Glomerular visceral epithelial cell (primary cell): ENCODE results near the gene GNAO1.

Experiments
- DNase-seq: peaks from one replicate; pipeline ENCODE4 v3.0.0-alpha.2; 2016; ENCODE audit errors: extremely low spot score

GNAO1 gene

DNA sequence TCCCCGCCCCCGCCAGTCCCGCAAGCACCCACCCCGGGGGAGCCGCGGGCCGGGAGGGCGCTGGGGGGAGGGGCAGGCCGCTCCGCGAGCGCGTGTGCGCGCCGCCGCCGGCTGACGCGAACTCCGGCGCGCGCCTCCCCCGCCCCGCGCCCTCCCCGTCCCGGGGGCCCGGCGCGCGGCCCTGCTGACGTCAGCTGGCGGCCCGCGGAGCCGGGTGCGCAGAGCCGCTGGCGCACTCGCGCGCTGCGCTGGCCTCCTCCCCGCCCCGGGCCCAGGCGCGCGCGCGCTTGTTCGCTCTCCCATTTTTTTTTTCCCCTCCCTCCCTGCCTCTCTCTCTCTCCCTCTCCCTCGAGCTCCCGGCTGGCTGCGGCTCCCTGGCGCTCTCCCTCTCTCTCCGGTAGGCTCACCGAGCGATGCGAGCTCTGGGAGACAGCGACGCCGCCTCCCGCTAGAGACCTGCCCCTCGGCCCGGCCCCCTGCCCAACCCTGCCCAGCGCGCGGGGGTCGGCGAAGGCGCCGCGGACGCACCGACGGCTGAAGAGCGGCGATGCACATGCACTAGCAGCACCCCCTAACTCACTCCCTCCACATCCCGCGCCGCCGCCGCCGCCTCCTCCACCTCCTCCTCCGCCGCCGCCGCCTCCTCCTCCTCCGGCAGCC lies at the start of gene GNAO1:
TSS of gene GNAO1 (plus strand) at position 334 of the 660 bp plus-strand sequence. CDS start 747 bp downstream, outside the sequence.
- DNase-seq = peak; percentile 27

GRCh38 chr16:56143666-56144065 lies 47.6 kb upstream of the GNAO1 start:
- DNase-seq = no peak

GRCh38 chr16:56145369-56145768 lies 45.9 kb upstream of the GNAO1 start:
- no peak for DNase-seq

DNA sequence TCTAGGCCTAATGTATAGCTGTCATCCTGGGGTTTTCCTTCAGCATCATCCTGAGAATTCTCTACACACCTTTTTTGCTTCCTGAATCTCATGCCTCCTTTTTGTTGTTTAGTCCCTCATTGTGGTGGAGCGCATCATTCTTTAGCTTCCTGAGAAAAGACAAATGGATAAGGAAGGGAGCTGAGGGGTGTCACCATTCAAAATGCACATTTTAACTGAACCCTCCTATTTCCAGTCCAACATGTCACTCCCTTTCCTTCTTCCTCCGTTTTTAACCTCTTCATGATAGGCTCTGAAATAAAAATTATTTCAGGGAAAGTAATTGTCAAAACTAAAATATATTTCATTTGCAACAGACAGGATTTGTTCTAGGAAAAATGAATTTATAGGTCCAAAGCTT lies 39.7 kb upstream of the GNAO1 start:
- DNase-seq = no peak

DNA sequence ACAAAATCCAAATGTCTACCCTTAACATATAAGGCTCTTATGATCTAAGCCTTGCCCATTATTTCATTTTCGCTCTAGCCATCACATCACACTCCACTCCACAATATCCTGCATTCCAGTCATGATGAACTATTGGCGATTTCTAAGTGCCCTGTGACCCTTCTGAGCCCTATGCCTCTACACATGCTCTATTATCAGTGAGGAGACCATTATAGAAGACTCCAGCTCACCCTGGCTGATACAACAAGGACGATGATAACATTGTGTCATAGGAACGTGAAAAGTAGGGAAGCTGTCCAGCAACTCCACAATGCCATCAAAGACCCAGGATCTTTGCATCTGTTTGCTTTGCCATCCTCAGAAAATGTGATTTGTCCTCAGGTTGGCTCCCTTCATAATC lies 29.6 kb upstream of the GNAO1 start:
- DNase-seq = no peak

DNA sequence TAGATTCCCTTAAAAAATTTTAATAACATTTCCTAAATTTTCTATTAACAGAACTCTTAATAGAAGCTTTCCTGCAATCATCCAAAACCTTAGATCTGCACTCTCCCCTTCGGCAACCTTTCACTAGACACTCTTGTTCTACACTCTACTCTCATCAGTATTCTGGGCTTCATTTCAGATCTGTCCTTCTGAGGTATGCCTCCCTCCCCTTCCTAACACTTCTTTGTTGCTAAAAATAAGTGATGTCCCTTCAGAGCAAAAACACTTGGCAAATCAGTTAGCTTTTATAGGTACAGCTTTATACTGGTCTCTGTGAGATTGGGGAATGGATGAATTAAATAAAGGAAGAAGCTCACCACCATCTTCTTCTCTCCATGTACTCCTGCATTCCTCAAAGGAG lies 28.2 kb upstream of the GNAO1 start:
- no peak for DNase-seq

GRCh38 chr16:56163938-56164337 lies 27.4 kb upstream of the GNAO1 start:
- no peak for DNase-seq

DNA sequence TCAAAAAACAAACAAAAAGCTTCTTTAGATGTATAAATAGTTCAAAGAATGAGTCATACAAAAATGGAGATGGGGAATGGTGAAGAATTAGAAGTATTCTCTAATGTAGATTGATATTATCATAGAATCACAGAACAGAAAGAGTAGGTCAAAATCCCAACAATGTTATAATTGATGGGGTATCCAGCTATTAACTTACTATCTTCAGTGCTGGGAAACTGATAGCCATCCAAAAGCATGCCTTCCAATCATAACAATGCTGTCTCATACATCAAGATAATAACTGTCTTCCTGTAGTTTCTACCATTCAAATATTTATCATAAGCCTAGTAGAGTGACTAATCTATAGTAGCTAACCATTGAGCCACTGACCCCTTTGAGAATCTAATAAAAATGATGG lies 26.7 kb upstream of the GNAO1 start:
- no peak for DNase-seq

GRCh38 chr16:56174411-56174810 lies 16.9 kb upstream of the GNAO1 start:
- no peak for DNase-seq

- no peak for DNase-seq
Measured at GRCh38 chr16:56181401-56181800, 9.9 kb upstream of the GNAO1 start.

- no peak for DNase-seq
Measured at GRCh38 chr16:56183266-56183665, 8.0 kb upstream of the GNAO1 start.

GRCh38 chr16:56190048-56190676 lies 1.1 kb upstream of the GNAO1 start:
- no peak for DNase-seq

- no peak for DNase-seq
Measured at GRCh38 chr16:56190677-56191155, 573 bp upstream of the GNAO1 start.

DNA sequence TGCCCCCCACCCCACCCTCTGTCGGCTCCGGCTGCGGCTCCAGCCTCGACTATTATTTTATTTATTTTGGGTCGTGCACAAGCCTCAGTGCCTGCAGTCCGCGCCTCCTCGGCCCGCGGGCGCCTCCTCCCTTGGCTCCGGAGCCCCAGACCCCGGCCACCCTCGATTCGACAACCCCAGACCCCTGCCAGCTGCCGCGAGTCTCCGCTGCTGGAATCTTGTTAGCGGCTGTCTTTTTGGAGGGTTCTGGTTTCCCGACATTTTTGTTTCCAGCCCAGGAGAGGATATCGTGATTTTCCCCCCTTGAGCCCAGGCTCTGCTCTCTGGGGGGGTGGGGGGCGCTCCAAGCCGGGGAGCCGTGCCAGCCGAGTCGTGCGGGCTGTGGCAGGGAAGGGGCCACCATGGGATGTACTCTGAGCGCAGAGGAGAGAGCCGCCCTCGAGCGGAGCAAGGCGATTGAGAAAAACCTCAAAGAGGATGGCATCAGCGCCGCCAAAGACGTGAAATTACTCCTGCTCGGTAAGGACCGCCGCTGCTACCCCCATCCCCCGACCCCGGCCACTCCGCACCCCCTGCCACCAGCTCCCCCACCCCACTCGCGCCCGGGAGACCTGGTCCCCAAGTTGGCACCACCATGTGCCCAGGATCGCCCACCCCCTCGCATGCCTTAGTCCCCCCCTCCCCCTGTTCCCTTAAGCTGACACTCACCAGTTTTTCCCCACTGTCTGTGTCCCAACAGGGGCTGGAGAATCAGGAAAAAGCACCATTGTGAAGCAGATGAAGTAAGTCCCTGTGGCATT lies 746 bp downstream of the GNAO1 start:
- DNase-seq = no peak

DNA sequence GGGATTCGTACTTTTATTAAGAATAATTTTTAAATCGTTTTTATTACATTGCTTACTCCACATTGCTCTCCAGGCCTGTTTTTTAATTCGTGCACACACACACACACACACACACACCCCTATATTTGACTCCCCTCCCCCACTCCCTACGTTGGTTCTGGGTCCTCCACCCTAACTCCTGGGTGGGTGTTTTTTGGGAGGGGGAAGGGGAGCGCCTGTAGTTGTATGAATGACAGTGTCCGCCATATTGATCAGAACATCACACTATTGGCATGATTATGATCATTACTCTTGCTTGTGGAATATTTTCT lies 1.3 kb downstream of the GNAO1 start:
- no peak for DNase-seq

- no peak for DNase-seq
Measured at GRCh38 chr16:56192986-56193945, 2.0 kb downstream of the GNAO1 start.

DNA sequence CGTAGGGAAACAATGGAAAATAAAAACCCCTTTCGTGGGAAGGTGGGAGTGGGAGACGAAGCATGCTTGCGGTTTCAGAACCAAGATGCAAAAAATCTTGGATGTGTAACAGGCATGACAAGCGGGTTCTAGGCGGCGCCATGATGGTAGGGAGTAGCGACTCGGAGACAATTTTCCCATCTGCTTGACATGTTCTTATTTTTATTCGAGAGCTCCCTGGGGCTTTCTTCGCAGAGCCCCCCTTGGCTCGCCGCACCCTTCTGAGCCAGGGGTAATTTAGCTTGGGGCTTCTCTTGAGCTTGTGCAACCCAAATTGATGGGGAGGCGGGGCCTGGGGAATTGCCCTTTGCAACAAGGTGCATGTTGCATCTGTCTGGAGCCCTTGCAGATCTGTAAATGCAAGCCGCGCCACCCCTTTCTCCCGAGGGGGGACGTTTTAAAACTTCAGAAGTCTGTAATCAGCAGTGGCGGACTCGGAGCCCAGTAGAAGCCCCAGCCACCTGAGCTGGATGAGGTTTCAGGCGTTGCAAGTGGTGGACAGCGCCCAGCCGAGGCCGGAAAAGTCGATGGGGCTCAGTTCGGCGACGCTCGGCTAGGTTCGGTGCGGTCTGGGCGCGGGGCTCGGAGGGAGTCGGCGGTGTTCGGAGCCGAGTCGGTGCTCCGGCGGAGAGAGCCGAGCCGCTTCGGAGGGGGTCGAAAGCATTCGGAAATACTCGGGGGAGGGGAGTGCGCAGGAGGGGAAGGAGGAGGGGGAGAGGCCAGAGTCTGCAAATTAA lies 2.9 kb downstream of the GNAO1 start:
- DNase-seq = peak; percentile 8

GRCh38 chr16:56195151-56195550 lies 3.9 kb downstream of the GNAO1 start:
- no peak for DNase-seq

GRCh38 chr16:56196381-56196780 lies 5.1 kb downstream of the GNAO1 start:
- DNase-seq = no peak

DNA sequence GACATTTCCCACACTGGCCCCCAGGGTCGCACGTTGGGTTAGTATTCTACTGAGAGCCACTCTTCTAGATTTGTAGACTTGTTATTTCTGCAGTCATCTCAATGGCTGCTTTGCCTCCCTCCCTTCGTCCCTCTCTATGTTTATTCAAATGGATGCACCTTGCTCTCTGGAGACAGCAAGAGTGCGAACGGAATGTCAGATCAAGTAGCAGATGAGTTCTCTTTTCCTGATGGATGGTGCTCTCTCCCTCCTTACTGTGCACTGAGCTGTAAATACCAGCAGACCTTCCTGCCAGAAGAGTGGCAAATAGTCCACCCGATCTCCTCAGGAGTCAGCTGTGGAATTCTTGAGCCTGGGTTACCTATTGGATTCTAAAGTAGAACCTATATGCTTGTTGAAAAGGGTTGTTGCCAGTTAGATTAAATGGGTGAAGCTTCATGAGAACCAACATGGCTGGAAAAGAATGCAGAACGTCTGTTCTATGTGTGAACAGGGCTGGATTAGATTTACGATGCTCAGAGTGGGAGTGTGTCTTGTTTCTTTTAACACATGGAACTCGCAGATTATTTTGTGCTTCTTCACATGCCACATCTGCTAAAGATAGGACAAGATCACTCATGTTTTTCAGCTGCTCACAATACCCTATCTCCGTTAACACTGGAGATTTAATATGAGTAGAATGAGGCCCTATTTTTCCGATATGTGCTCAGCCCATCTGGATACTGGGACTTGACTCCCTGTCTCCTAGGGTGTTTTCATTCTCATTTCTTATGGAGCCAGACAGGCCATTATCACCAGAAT lies 6.1 kb downstream of the GNAO1 start:
- no peak for DNase-seq
